ENCODE measurements around the gene NPAS2. TPM values are rescaled to one million over a fixed set of nuclear protein-coding genes. Genes with fewer than 3 reads are reported as not detected.

The NPAS2 gene
- polyA plus RNA-seq, 1 donor (not counting 4 experiments of a cell fraction or from before 2014, with no cell fraction given), result 17.7 TPM

GRCh38 chr2:100818606-100819369 is 1.2 kb upstream of the NPAS2 start:
- Histone ChIP-seq H2AFZ (ENCODE audit: control insufficient read depth, low read length) (peak overlapping the region; percentile 73), H3K4me3 (ENCODE audit: control insufficient read depth in 2 of 3, extremely low read depth in 1 of 3, insufficient read depth in 2 of 3, low read depth in 1 of 3, low read length in 3 of 3) (peak overlapping the region; percentile 66 to 68 (median 67)), H3K79me2 (ENCODE audit: control insufficient read depth, insufficient read depth, low read length) (peaks cover 17% of the 10 kb centered on the region), H3K4me2 (ENCODE audit: control insufficient read depth, extremely low read depth, insufficient read depth, low read depth, low read length) (peak overlapping the region; percentile 88), H3K9ac (ENCODE audit: control insufficient read depth, extremely low read depth, insufficient read depth, low read length) (peak overlapping the region; percentile 84), H3K27me3 (ENCODE audit: control insufficient read depth, extremely low read depth, insufficient read depth, low read length) (no peaks in the 10 kb centered on the region), H3K27ac (ENCODE audit: control insufficient read depth, insufficient read depth, low read length) (peak overlapping the region; percentile 64), H3K9me1 (ENCODE audit: control insufficient read depth, extremely low read depth, insufficient read depth, low read length) (no peaks in the 10 kb centered on the region), H4K20me1 (ENCODE audit: control insufficient read depth, extremely low read depth, insufficient read depth, low read length) (no peaks in the 10 kb centered on the region), H3K9me3 (ENCODE audit: control insufficient read depth, low read depth, low read length) (no peaks in the 10 kb centered on the region), H3K4me1 (ENCODE audit: control insufficient read depth, extremely low read depth, insufficient read depth, low read length) (peaks cover 27% of the 10 kb centered on the region), H3K36me3 (ENCODE audit: control insufficient read depth in 2 of 2, extremely low read depth in 1 of 2, insufficient read depth in 2 of 2, low read length in 2 of 2) (peaks cover 0 to 2% of the 10 kb centered on the region in 2 experiments)
- dilution Hi-C loops (cut with MboI; ENCODE audit: extremely low pct_ligation_motif_present, low sequenced_read_pairs), result no loop called here
- TF ChIP-seq CTCF (optimal IDR thresholded peaks at IDR 0.05 in 1 of 3, IDR thresholded peaks at IDR 0.05 in 1 of 3, conservative IDR thresholded peaks at IDR 0.05 in 1 of 3; ENCODE audit: extremely low read depth in 1 of 3, insufficient read depth in 2 of 3, low read length in 3 of 3), result peak; percentile 3 to 39 (median 24)
- TF ChIP-seq EZH2 (IDR thresholded peaks at IDR 0.05; ENCODE audit: low read length), result no peak
- DNase-seq (ENCODE audit: low read depth, low spot score) (no peak), FAIRE-seq (no peak)

- dilution Hi-C loops (cut with MboI; ENCODE audit: extremely low pct_ligation_motif_present, low sequenced_read_pairs), result no loop called here
- Histone ChIP-seq H3K9me1 (ENCODE audit: control insufficient read depth, extremely low read depth, insufficient read depth, low read length) (peaks cover 2% of the 10 kb centered on the region), H3K4me2 (ENCODE audit: control insufficient read depth, extremely low read depth, insufficient read depth, low read depth, low read length) (peak overlapping the region; percentile 92), H3K36me3 (ENCODE audit: control insufficient read depth in 2 of 2, extremely low read depth in 1 of 2, insufficient read depth in 2 of 2, low read length in 2 of 2) (peaks cover 0 to 2% of the 10 kb centered on the region in 2 experiments), H3K9me3 (ENCODE audit: control insufficient read depth, low read depth, low read length) (no peaks in the 10 kb centered on the region), H3K79me2 (ENCODE audit: control insufficient read depth, insufficient read depth, low read length) (peaks cover 29% of the 10 kb centered on the region), H3K27me3 (ENCODE audit: control insufficient read depth, extremely low read depth, insufficient read depth, low read length) (no peaks in the 10 kb centered on the region), H3K27ac (ENCODE audit: control insufficient read depth, insufficient read depth, low read length) (peak overlapping the region; percentile 53), H3K4me1 (ENCODE audit: control insufficient read depth, extremely low read depth, insufficient read depth, low read length) (peaks cover 27% of the 10 kb centered on the region), H2AFZ (ENCODE audit: control insufficient read depth, low read length) (peak overlapping the region; percentile 35), H3K9ac (ENCODE audit: control insufficient read depth, extremely low read depth, insufficient read depth, low read length) (peak overlapping the region; percentile 88), H4K20me1 (ENCODE audit: control insufficient read depth, extremely low read depth, insufficient read depth, low read length) (no peaks in the 10 kb centered on the region), H3K4me3 (ENCODE audit: control insufficient read depth in 2 of 3, extremely low read depth in 1 of 3, insufficient read depth in 2 of 3, low read depth in 1 of 3, low read length in 3 of 3) (peak overlapping the region; percentile 68 to 76 (median 76))
- DNase-seq (ENCODE audit: low read depth, low spot score), result no peak
- FAIRE-seq, result no peak
- TF ChIP-seq CTCF (optimal IDR thresholded peaks at IDR 0.05 in 1 of 3, IDR thresholded peaks at IDR 0.05 in 1 of 3, conservative IDR thresholded peaks at IDR 0.05 in 1 of 3; ENCODE audit: extremely low read depth in 1 of 3, insufficient read depth in 2 of 3, low read length in 3 of 3) (no peak), EZH2 (IDR thresholded peaks at IDR 0.05; ENCODE audit: low read length) (no peak)
Observed at GRCh38 chr2:100820273-100820522, 259 bp downstream of the NPAS2 start.

Measured in keratinocyte (primary cell).